NCI-H2081 treated with DMSO at 0.1 percent for 48 hours (cell line): ENCODE data around the gene NEGR1.
"Not testable (repeated sequence)": the region's sequence is repeated elsewhere in the genome, so short reads cannot be mapped to it uniquely, and the experiment has no call there.

ENCODE experiments used
- DNase-seq: peaks from one replicate; lab custom pipeline; 2025; lab: John Stamatoyannopoulos, UW

The NEGR1 gene

DNA sequence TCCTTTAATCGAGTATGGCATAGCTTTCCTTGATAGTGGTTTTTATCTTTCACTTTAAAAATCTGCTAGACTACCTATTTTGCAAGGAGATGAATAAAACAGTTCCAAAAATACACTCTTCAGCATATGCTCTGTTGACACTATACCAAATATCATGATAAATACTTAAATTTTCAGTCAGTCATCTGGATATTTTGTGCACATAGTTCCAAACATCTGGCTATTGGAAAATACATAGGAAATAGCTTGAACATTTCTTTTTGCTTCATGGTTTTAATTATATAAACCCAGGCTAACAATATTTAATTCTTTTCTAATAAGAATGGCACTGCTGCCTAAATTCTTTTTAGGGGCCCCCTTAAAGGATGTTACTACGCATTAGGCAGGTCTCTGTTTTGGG is 342.1 kb downstream of the NEGR1 start:
- DNase-seq = no peak

DNA sequence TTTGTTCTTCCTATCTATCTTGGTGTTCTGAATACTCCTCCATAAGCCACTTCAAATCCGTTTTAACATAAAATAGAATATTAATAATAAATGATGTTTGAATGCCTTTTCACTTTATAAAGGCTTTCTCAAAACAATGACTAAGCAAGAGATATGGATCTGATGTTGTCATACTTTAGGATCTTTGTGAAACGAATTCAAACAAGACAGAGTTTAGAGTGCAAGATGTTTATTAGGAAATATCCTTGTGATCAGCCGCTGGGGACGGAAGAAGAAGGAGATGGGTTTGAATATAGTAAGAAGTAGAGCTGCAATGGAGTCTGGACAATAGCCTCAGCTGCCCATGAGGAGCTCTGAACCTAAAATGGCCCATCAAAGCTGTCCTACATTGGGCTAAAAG is 351.8 kb downstream of the NEGR1 start:
- DNase-seq = no peak

- DNase-seq = no peak
Measured at GRCh38 chr1:71921935-71922559, 360.3 kb downstream of the NEGR1 start.

- DNase-seq = no peak
Measured at GRCh38 chr1:71921204-71921603, 361.1 kb downstream of the NEGR1 start.

DNA sequence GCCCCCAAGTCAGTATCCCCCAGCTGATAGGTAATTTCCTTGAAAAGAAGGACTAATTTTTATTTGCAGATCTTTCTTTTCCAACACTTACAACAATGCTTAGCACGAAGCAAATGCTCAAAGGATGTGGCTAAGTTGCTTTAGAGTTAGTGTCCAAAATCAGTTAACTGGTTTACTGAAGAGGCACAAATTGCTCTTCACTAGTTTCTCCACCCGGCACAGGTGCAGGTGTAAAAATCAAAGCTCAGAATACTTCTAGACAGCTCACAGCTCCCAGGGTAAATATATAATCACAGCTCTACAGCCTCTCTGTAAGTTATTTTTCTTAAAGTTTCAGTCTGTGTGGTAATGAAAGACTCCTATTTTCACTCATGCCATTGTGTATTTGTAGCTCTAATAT is 361.8 kb downstream of the NEGR1 start:
- no peak for DNase-seq

DNA sequence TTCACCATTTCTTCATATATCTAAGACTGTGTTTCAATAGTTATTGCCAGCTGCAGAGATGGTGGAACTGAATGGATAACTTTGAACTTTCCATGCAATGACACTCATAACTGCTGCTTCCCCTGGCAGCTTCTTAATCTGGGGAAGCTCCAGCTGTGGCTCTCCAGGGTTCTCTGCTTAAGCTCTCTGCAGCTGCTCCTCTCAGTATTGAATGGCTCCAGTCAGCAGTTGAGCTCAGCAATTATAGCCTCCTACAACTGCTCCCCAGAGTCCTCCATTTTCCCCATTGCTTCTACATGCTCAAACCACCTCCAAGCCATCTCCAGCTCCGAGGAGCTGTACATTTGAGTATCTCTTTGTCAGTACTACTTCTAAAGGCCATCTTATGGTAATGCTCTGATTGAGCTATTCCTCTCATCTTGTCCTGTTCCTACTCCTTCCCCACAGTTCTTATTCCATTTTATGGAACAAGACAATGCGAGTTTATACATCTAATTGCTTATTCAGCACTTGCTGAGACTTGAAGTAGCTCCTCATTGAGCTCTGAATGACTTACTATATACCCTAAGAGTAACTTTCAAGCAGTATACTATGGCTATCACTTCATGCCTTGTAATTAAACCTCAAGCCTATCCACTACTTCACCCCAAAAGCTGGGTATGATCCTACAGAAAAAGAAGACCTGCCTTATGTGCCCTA is 362.4 kb downstream of the NEGR1 start:
- no peak for DNase-seq

DNA sequence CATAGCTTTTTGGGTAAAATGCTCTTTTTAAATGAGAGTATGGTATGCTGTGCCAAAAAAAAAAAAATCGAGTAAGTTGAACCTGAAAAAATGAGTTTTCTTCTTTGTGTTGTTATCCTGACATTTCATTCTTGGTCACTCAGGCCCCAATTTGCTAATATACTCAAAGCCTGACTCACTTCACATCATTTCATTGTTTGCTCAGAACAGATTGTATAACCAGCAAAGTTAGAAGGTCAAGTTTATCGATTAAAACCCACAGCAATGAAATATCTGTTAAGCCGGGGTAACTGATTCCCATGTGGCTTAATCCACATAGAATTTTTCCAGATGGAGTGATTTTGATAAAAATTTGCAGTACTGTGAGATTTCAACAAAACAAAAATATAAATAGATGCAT is 363.7 kb downstream of the NEGR1 start:
- no peak for DNase-seq

DNA sequence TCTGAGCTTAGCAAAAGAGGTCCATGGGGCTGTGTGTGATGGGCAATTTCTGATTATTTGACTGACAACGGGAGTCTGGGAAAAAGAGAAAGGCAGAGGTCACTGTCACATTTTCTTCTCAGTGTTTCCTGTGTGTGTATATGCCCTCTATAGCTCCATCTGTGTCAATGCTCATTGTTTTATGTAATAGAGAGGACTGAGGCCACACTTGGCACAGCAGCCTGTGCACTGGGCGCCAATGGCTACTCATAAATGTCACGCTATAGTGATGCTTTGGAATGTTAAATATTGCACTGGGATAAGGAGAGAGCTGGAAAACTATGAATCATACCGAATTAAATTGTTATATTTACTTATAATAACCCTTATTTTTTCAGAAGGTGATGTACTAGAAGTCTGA is 365.4 kb downstream of the NEGR1 start:
- no peak for DNase-seq

GRCh38 chr1:71914626-71915025 is 367.7 kb downstream of the NEGR1 start:
- no peak for DNase-seq

DNA sequence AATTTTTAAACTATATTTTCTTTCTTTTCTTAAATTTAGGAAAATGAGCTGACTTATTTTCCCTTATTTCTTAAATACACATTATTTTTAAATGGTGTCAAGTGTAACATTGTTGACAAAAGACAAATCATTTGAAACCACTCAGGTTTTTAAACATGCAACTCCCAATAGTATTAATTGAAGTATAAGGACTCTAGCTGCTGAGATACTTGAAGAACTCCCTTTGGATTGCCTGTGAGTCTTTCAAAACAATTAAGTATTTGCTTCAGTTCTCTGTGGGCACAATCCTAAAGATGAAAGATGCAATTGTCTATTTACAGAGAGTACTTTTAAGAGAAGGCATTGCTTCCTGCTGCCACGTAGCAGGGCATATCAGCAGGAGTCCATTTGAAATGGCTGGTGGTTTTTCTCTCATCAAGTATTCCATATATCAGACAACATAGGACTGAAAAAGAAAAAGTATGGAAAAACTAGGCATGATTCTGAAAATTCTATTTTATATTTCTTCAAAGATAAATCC is 373.4 kb downstream of the NEGR1 start:
- DNase-seq = no peak

- no peak for DNase-seq
Measured at GRCh38 chr1:71908303-71908702, 374.0 kb downstream of the NEGR1 start.

GRCh38 chr1:71899881-71900280 is 382.5 kb downstream of the NEGR1 start:
- no peak for DNase-seq

DNA sequence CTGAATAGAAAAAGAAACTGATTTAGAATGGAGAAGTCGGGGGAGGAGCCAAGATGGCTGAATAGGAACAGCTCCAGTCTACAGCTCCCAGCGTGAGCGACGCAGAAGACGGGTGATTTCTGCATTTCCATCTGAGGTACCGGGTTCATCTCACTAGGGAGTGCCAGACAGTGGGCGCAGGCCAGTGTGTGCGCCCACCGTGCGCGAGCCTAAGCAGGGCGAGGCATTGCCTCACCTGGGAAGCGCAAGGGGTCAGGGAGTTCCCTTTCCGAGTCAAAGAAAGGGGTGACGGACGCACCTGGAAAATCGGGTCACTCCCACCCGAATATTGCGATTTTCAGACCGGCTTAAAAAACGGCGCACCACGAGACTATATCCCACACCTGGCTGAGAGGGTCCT is 394.2 kb downstream of the NEGR1 start:
- not testable (repeated sequence) for DNase-seq

- DNase-seq = no peak
Measured at GRCh38 chr1:71885171-71885570, 397.2 kb downstream of the NEGR1 start.

GRCh38 chr1:71882637-71883036 is 399.7 kb downstream of the NEGR1 start:
- peak; percentile 78 for DNase-seq

DNA sequence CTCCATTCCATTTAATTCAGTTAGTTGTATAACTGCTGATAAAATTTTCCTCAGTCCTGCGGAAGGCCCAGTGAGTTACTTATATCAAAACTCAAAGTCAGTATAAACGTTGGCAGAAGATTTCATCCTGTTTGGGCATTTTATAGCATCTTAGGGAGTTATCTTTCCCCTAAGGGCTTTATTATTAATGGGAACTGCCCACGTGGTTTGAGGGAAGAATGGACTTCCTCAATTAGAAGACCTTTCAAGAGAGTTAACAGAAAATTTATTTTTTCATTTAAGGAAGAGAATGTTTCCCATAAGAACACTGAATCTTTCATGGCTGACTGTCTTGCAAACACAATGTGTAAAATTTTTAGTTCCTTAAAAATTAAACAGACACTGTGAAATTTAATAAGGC is 400.1 kb downstream of the NEGR1 start:
- DNase-seq = no peak

GRCh38 chr1:71881611-71882010 is 400.7 kb downstream of the NEGR1 start:
- no peak for DNase-seq

DNA sequence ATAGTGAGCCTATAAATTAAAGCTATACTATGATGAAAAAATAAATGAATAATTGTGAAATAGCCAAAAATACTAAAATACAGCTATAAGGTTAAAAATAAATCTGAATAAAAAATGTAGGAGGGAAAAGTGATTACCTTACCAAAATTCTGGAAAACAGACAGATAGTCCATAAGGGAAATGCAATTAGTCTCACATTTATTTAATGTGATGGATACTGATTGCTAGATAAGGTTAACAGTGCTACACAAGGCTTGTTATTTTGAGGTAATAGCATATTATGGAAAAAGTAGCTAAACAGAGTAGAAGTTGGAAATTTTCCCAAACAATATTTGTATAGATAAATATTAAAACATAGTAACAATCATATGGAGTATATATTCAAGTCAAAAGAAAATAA is 413.0 kb downstream of the NEGR1 start:
- DNase-seq = no peak

DNA sequence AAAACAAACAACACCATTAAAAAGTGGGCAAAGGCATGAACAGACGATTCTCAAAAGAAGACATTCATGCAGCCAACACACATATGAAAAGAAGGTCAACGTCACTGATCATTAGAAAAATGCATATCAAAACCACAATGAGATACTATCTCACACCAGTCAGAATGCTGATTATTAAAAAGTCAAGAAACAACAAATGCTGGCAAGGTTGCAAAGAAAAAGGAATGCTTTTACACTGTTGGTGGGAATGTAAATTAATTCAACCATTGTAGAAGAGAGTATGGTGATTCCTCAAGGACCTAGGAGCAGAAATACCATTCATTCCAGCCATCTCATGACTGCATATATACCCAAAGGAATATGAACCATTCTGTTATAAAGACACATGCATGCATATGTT is 419.6 kb downstream of the NEGR1 start:
- DNase-seq = no peak

DNA sequence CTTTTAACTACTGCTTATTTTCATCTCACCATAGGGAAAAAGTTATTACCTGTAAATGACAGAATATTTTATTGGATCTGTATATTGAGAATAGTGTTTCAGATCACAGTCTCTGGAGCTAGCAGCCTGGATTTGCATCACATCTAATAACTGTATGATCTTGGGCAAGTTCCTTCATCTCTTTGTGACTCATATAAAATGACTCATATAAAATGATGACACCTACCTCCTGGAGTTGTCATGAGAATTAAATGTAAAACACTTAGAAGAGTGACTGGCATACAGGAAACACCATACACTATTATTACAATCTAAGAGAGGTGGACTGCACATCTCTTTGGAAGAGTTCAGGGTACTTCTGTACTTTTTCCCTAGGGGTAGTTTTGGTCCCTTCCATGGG is 421.3 kb downstream of the NEGR1 start:
- DNase-seq = no peak

- DNase-seq = no peak
Measured at GRCh38 chr1:71859806-71860205, 422.5 kb downstream of the NEGR1 start.

DNA sequence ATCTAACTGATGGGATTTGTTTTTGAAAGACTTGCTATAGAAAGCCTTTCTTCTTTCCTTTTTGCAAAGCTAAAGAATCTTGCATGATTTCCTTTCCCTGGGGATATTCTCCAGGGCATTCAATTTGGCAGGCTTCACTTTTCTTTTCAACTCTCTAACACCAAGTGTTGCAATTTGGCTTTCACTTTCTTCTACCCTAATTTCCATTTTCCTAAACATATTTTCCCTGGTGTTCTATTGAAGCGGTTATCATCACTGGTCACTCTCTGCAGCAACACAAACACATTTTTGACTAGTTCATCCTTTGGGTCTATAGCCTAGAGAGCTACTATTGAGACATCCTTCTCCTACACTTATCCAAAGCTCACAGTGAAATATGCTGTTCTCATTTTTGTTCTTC is 424.5 kb downstream of the NEGR1 start:
- no peak for DNase-seq

DNA sequence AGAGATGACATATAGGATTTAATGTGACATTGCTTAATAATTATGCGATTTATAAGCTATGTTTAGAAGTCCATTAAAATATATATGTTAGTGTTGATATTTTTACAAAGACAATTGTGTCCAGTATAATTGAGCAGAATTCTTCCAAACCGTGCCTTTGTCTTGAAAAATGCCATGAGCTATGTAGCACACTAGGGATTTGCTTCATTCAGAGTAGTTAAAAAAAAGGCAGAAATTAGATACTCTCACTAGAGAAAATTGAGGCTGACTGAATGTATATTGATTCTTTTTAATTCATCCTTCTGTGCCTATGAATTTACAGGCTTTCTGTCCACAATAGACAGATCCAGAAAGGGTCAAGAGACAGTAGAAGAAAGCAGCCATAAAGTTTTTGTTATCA is 429.0 kb downstream of the NEGR1 start:
- DNase-seq = no peak

- DNase-seq = no peak
Measured at GRCh38 chr1:71850936-71851335, 431.4 kb downstream of the NEGR1 start.
